Stomach (tissue), 4 donors: ENCODE data around the gene TMEM132C.

Experiments used
- CTCF ChIP-seq, 7 experiments: fragments of 450-650 bp in 4 of 7; fragments of 200-600 bp in 3 of 7; sonication (generic) in 3 of 7; IDR thresholded peaks; one replicate each; pipeline ENCODE4 v1.5.1; 2016 to 2019; ENCODE audit warnings: antibody characterized with exemption in 7 of 7, control low read depth in 2 of 7, mild to moderate bottlenecking in 1 of 7
- POLR2A ChIP-seq, 4 donors: fragments of 450-650 bp; IDR thresholded peaks; one replicate each; pipeline ENCODE4 v1.6.1; 2016; ENCODE audit warnings: antibody characterized with exemption in 4 of 4, control low read depth in 2 of 4, mild to moderate bottlenecking in 1 of 4, moderate library complexity in 1 of 4

GRCh38 chr12:128534906-128535305, 267.9 kb downstream of the TMEM132C start:
- TF ChIP-seq CTCF (IDR thresholded peaks at IDR 0.05) (no peak), POLR2A (IDR thresholded peaks at IDR 0.05) (no peak)
